SJSA1 (cell line): Measurements from ENCODE around the gene C10orf105. TPM values are rescaled to one million over a fixed set of nuclear protein-coding genes. Genes with fewer than 3 reads are reported as not detected.

ENCODE experiments used
- DNase-seq, 2 experiments: peaks; one replicate each; pipeline ENCODE4 v3.0.0-alpha.2; 2015 to 2020; ENCODE audit warnings: low spot score in 2 of 2, low read depth in 1 of 2
- H3K27ac ChIP-seq: fragments of 250-450 bp; sonication (Bioruptor Pico); 2 replicates; pipeline ENCODE4 v1.5.1; 2020; ENCODE audit warnings: mild to moderate bottlenecking, moderate library complexity
- H3K27me3 ChIP-seq: fragments of 250-450 bp; sonication (Bioruptor Pico); replicated peaks from 2 replicates; pipeline ENCODE4 v1.5.1; 2020; ENCODE audit warnings: mild to moderate bottlenecking, moderate library complexity
- H3K36me3 ChIP-seq: fragments of 250-450 bp; sonication (Bioruptor Pico); 2 replicates; pipeline ENCODE4 v1.5.1; 2020; ENCODE audit warnings: mild to moderate bottlenecking
- H3K4me1 ChIP-seq: fragments of 250-450 bp; sonication (Bioruptor Pico); replicated peaks from 2 replicates; pipeline ENCODE4 v1.6.1; 2021; ENCODE audit warnings: mild to moderate bottlenecking
- H3K4me3 ChIP-seq: fragments of 250-450 bp; sonication (Bioruptor Pico); 2 replicates; pipeline ENCODE4 v1.5.1; 2020; ENCODE audit warnings: mild to moderate bottlenecking
- H3K9me3 ChIP-seq: fragments of 250-450 bp; sonication (Bioruptor Pico); replicated peaks from 2 replicates; pipeline ENCODE4 v1.5.1; 2020; ENCODE audit warnings: mild to moderate bottlenecking
- total RNA-seq: library from RNA; depleted of rRNA; stranded (reverse); fragments of >200 nt; shearing (Covaris generic); gene quantifications from 2 replicates; pipeline ENCODE4 v1.2.3, GENCODE V29; 2014

Gene C10orf105
- total RNA-seq, 1 experiment from 2014 or later = not detected

GRCh38 chr10:71688256-71688655 is 31.3 kb downstream of the C10orf105 start:
- H3K27me3 ChIP-seq = no peaks in the 10 kb centered on the region
- H3K36me3 ChIP-seq = no peaks in the 10 kb centered on the region
- H3K9me3 ChIP-seq = no peaks in the 10 kb centered on the region
- DNase-seq = no peak
- peaks cover 4% of the 10 kb centered on the region for H3K4me1 ChIP-seq
- H3K4me3 ChIP-seq = no peak overlapping the region
- H3K27ac ChIP-seq = no peak overlapping the region

GRCh38 chr10:71687480-71687879 is 32.1 kb downstream of the C10orf105 start:
- H3K4me1 ChIP-seq = no peaks in the 10 kb centered on the region
- no peak overlapping the region for H3K27ac ChIP-seq
- H3K4me3 ChIP-seq = no peak overlapping the region
- H3K27me3 ChIP-seq = no peaks in the 10 kb centered on the region
- H3K36me3 ChIP-seq = no peaks in the 10 kb centered on the region
- H3K9me3 ChIP-seq = no peaks in the 10 kb centered on the region
- DNase-seq = no peak

- Histone ChIP-seq H3K4me1 (no peaks in the 10 kb centered on the region), H3K4me3 (no peak overlapping the region), H3K27ac (no peak overlapping the region), H3K36me3 (no peaks in the 10 kb centered on the region), H3K9me3 (no peaks in the 10 kb centered on the region), H3K27me3 (no peaks in the 10 kb centered on the region)
- DNase-seq = no peak
Measured at GRCh38 chr10:71687077-71687476, 32.5 kb downstream of the C10orf105 start.

GRCh38 chr10:71685554-71686232 is 33.9 kb downstream of the C10orf105 start:
- no peaks in the 10 kb centered on the region for H3K4me1 ChIP-seq
- no peaks in the 10 kb centered on the region for H3K9me3 ChIP-seq
- no peaks in the 10 kb centered on the region for H3K27me3 ChIP-seq
- no peak for DNase-seq
- H3K36me3 ChIP-seq = no peaks in the 10 kb centered on the region
- no peak overlapping the region for H3K4me3 ChIP-seq
- no peak overlapping the region for H3K27ac ChIP-seq

- DNase-seq = no peak
- Histone ChIP-seq H3K27ac (no peak overlapping the region), H3K4me1 (no peaks in the 10 kb centered on the region), H3K4me3 (no peak overlapping the region), H3K27me3 (no peaks in the 10 kb centered on the region), H3K36me3 (no peaks in the 10 kb centered on the region), H3K9me3 (no peaks in the 10 kb centered on the region)
Measured at GRCh38 chr10:71684356-71685173, 35.0 kb downstream of the C10orf105 start.

GRCh38 chr10:71683301-71683700 is 36.3 kb downstream of the C10orf105 start:
- H3K27me3 ChIP-seq = no peaks in the 10 kb centered on the region
- DNase-seq = no peak
- no peaks in the 10 kb centered on the region for H3K4me1 ChIP-seq
- no peak overlapping the region for H3K4me3 ChIP-seq
- no peaks in the 10 kb centered on the region for H3K9me3 ChIP-seq
- H3K36me3 ChIP-seq = no peaks in the 10 kb centered on the region
- H3K27ac ChIP-seq = no peak overlapping the region

- Histone ChIP-seq H3K27me3 (no peaks in the 10 kb centered on the region), H3K27ac (no peak overlapping the region), H3K4me3 (no peak overlapping the region), H3K4me1 (no peaks in the 10 kb centered on the region), H3K36me3 (no peaks in the 10 kb centered on the region), H3K9me3 (no peaks in the 10 kb centered on the region)
- no peak for DNase-seq
Measured at GRCh38 chr10:71681977-71682376, 37.6 kb downstream of the C10orf105 start.

GRCh38 chr10:71679425-71679824 is 40.2 kb downstream of the C10orf105 start:
- no peaks in the 10 kb centered on the region for H3K27me3 ChIP-seq
- no peaks in the 10 kb centered on the region for H3K36me3 ChIP-seq
- no peak overlapping the region for H3K4me3 ChIP-seq
- no peaks in the 10 kb centered on the region for H3K9me3 ChIP-seq
- no peak overlapping the region for H3K27ac ChIP-seq
- DNase-seq = no peak
- no peaks in the 10 kb centered on the region for H3K4me1 ChIP-seq

GRCh38 chr10:71678057-71678805 is 41.3 kb downstream of the C10orf105 start:
- DNase-seq = no peak
- H3K27ac ChIP-seq = no peak overlapping the region
- no peaks in the 10 kb centered on the region for H3K27me3 ChIP-seq
- no peaks in the 10 kb centered on the region for H3K4me1 ChIP-seq
- no peaks in the 10 kb centered on the region for H3K36me3 ChIP-seq
- no peaks in the 10 kb centered on the region for H3K9me3 ChIP-seq
- H3K4me3 ChIP-seq = no peak overlapping the region

GRCh38 chr10:71677261-71677660 is 42.3 kb downstream of the C10orf105 start:
- Histone ChIP-seq H3K27me3 (no peaks in the 10 kb centered on the region), H3K9me3 (no peaks in the 10 kb centered on the region)

GRCh38 chr10:71675295-71675970 is 44.1 kb downstream of the C10orf105 start:
- Histone ChIP-seq H3K27ac (no peak overlapping the region), H3K27me3 (no peaks in the 10 kb centered on the region)
- no peak for DNase-seq

More at GRCh38 chr10:71677261-71677660, 42.3 kb downstream of the C10orf105 start:
- H3K4me3 ChIP-seq = no peak overlapping the region
- no peak overlapping the region for H3K27ac ChIP-seq
- no peaks in the 10 kb centered on the region for H3K36me3 ChIP-seq
- H3K4me1 ChIP-seq = no peaks in the 10 kb centered on the region
- no peak for DNase-seq

GRCh38 chr10:71671994-71672946 is 47.3 kb downstream of the C10orf105 start:
- no peak for DNase-seq
- Histone ChIP-seq H3K27me3 (no peaks in the 10 kb centered on the region), H3K36me3 (no peaks in the 10 kb centered on the region), H3K27ac (no peak overlapping the region), H3K4me1 (no peaks in the 10 kb centered on the region), H3K4me3 (no peak overlapping the region), H3K9me3 (no peaks in the 10 kb centered on the region)

More at GRCh38 chr10:71675295-71675970, 44.1 kb downstream of the C10orf105 start:
- Histone ChIP-seq H3K9me3 (no peaks in the 10 kb centered on the region), H3K36me3 (no peaks in the 10 kb centered on the region), H3K4me3 (no peak overlapping the region), H3K4me1 (no peaks in the 10 kb centered on the region)

GRCh38 chr10:71667387-71667752 is 52.2 kb downstream of the C10orf105 start:
- no peak overlapping the region for H3K27ac ChIP-seq
- H3K4me3 ChIP-seq = no peak overlapping the region
- no peaks in the 10 kb centered on the region for H3K36me3 ChIP-seq
- DNase-seq = no peak
- H3K27me3 ChIP-seq = no peaks in the 10 kb centered on the region
- no peaks in the 10 kb centered on the region for H3K4me1 ChIP-seq
- H3K9me3 ChIP-seq = no peaks in the 10 kb centered on the region
